Measurements from ENCODE around the gene ZGLP1. TPM values are rescaled to one million over a fixed set of nuclear protein-coding genes. Genes with fewer than 3 reads are reported as not detected.
A peak's percentile ranks its signal among the peaks of the same experiment; 100 is the strongest.

ZGLP1 gene
- total RNA-seq, 4 donors from 2014 or later: 0.75 to 8.8 (median 2.2) TPM

GRCh38 chr19:10279737-10280442 is 29.7 kb downstream of the ZGLP1 start:
- TF ChIP-seq POLR2A (IDR thresholded peaks at IDR 0.05): no peak
- TF ChIP-seq, protein P1, sequence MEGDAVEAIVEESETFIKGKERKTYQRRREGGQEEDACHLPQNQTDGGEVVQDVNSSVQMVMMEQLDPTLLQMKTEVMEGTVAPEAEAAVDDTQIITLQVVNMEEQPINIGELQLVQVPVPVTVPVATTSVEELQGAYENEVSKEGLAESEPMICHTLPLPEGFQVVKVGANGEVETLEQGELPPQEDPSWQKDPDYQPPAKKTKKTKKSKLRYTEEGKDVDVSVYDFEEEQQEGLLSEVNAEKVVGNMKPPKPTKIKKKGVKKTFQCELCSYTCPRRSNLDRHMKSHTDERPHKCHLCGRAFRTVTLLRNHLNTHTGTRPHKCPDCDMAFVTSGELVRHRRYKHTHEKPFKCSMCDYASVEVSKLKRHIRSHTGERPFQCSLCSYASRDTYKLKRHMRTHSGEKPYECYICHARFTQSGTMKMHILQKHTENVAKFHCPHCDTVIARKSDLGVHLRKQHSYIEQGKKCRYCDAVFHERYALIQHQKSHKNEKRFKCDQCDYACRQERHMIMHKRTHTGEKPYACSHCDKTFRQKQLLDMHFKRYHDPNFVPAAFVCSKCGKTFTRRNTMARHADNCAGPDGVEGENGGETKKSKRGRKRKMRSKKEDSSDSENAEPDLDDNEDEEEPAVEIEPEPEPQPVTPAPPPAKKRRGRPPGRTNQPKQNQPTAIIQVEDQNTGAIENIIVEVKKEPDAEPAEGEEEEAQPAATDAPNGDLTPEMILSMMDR (IDR thresholded peaks at IDR 0.05): no peak
- WGBS, 2 donors: 71 to 76% methylated on average over 5 of the region's 5 CpGs
- Histone ChIP-seq H3K4me1 (peaks cover 9 to 15% of the 10 kb centered on the region in 2 donors), H3K9me3 (no peaks in the 10 kb centered on the region), H3K27ac (no peak overlapping the region), H3K27me3 (no peaks in the 10 kb centered on the region), H3K4me3 (replicated peaks in 1 of 3) (no peak overlapping the region), H3K36me3 (peaks cover 6% of the 10 kb centered on the region in 2 donors)
- DNase-seq: no peak
- intact Hi-C loops (cut with DNase I): no loop called here

DNA sequence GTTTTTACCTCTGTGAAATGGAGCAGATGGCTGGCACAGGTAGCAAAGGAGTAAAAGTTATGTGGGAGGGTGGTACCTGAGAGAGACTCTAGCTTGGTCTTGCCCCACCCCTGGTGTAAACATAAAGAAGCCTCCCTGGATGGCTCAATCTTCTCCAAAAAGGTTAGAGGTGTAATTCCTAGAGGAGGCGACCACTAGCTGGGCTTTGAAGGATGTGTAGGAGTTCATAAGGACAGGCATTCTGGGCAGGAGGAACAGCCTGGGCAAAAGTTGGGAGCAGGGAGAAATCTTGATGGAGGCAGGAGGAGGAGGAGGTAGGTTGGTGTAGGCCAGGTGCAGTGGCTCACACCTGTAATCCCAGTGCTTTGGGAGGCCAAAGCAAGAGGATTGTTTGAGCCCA is 30.7 kb downstream of the ZGLP1 start:
- H3K36me3 ChIP-seq: no peaks in the 10 kb centered on the region
- WGBS, 2 donors: 85 to 88% methylated on average over 1 of the region's 1 CpG
- DNase-seq: no peak

GRCh38 chr19:10277795-10278589 is 31.6 kb downstream of the ZGLP1 start:
- Histone ChIP-seq H3K9me3 (no peaks in the 10 kb centered on the region), H3K4me1 (peaks cover 4 to 15% of the 10 kb centered on the region in 2 donors), H3K27me3 (no peaks in the 10 kb centered on the region), H3K36me3 (no peaks in the 10 kb centered on the region), H3K4me3 (replicated peaks in 1 of 3) (no peak overlapping the region), H3K27ac (no peak overlapping the region)
- WGBS, 2 donors: 90% methylated on average over 9 of the region's 9 CpGs
- TF ChIP-seq, protein P1 (IDR thresholded peaks at IDR 0.05): no peak
- intact Hi-C loops (cut with DNase I): no loop called here
- no peak for DNase-seq

More for the DNA sequence above, 30.7 kb downstream of the ZGLP1 start:
- peaks cover 9 to 22% of the 10 kb centered on the region in 2 donors for H3K4me1 ChIP-seq
- TF ChIP-seq, protein P1 (IDR thresholded peaks at IDR 0.05): no peak
- no peak for TF ChIP-seq POLR2A (IDR thresholded peaks at IDR 0.05)
- H3K4me3 ChIP-seq (replicated peaks in 1 of 3): no peak overlapping the region
- intact Hi-C loops (cut with DNase I): no loop called here
- no peak overlapping the region for H3K27ac ChIP-seq
- no peaks in the 10 kb centered on the region for H3K9me3 ChIP-seq
- H3K27me3 ChIP-seq: no peaks in the 10 kb centered on the region

DNA sequence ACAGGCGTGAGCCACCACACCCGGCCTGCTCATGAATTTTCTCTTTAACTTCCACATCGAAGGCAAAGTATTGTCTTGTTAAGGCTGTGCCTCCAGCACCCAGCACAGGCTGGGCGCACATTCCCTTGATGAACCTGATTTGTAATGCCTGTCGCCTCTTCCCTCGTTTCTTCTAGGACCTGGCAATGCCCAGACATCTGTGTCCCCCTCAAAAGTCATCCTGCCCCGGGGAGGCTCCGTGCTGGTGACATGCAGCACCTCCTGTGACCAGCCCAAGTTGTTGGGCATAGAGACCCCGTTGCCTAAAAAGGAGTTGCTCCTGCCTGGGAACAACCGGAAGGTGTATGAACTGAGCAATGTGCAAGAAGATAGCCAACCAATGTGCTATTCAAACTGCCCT is 35.0 kb downstream of the ZGLP1 start:
- DNase-seq: no peak
- Histone ChIP-seq H3K27ac (peak overlapping the region in 2 of 3 donors; percentile 46 to 53), H3K9me3 (no peaks in the 10 kb centered on the region), H3K4me1 (peaks cover 13 to 31% of the 10 kb centered on the region in 2 donors), H3K36me3 (no peaks in the 10 kb centered on the region), H3K4me3 (replicated peaks in 1 of 3) (no peak overlapping the region), H3K27me3 (no peaks in the 10 kb centered on the region)
- 90 to 96% methylated on average over 10 of the region's 10 CpGs for WGBS, 2 donors
- TF ChIP-seq, protein P1 (IDR thresholded peaks at IDR 0.05): no peak
- TF ChIP-seq POLR2A (IDR thresholded peaks at IDR 0.05): no peak
- intact Hi-C loops (cut with DNase I): no loop called here
